PC-9 (cell line): ENCODE measurements around the gene RNF212. TPM values are rescaled to one million over a fixed set of nuclear protein-coding genes. Genes with fewer than 3 reads are reported as not detected.

Source experiments
- BruUV-seq: library from RNA; stranded (reverse); fragments of 400-500 nt; replicated peaks from 2 replicates; lab custom pipeline; 2021; lab: Mats Ljungman, UMichigan
- CTCF ChIA-PET: fragments of 300-600 bp; sonication (Branson Sonifier 250); formaldehyde crosslinking; loops from one replicate; lab custom pipeline; 2022; ENCODE audit warnings: antibody characterized with exemption; lab: Charles Lee
- POLR2A ChIA-PET: fragments of 300-600 bp; sonication (Branson Sonifier 250); formaldehyde crosslinking; loops from one replicate; lab custom pipeline; 2022; ENCODE audit warnings: antibody characterized with exemption; ENCODE audit not compliant: unreplicated experiment; lab: Charles Lee
- DNase-seq, 2 experiments: peaks; one replicate each; pipeline versions ENCODE4 v3.0.0 to v3.0.0-alpha.2; 2015 to 2022; ENCODE audit warnings: mixed read lengths in 1 of 2
- H2AFZ ChIP-seq: fragments of 200-600 bp; sonication (generic); 2 replicates; pipeline ENCODE4 v1.8.1; 2017; ENCODE audit warnings: antibody characterized with exemption
- H3F3A ChIP-seq: fragments of 200-600 bp; sonication (generic); 2 replicates; pipeline ENCODE4 v1.8.1; 2017; ENCODE audit warnings: antibody characterized with exemption, mild to moderate bottlenecking, low read depth; ENCODE audit not compliant: insufficient read depth
- H3K27ac ChIP-seq: fragments of 200-600 bp; sonication (generic); 2 replicates; pipeline ENCODE4 v1.6.1; 2016; ENCODE audit warnings: mixed run types
- H3K27me3 ChIP-seq: fragments of 200-600 bp; sonication (generic); 2 replicates; pipeline ENCODE4 v1.6.1; 2016; ENCODE audit warnings: low read depth, mixed run types; ENCODE audit not compliant: insufficient read depth
- H3K36me3 ChIP-seq: fragments of 200-600 bp; sonication (generic); 2 replicates; pipeline ENCODE4 v1.6.1; 2016; ENCODE audit warnings: low read depth, mixed run types
- H3K4me1 ChIP-seq: fragments of 200-600 bp; sonication (generic); replicated peaks from 2 replicates; pipeline ENCODE4 v1.6.1; 2016; ENCODE audit warnings: mixed run types; ENCODE audit not compliant: insufficient read depth
- H3K4me2 ChIP-seq: fragments of 200-600 bp; sonication (generic); 2 replicates; pipeline ENCODE4 v1.6.1; 2017; ENCODE audit warnings: mixed run types
- H3K4me3 ChIP-seq: fragments of 200-600 bp; sonication (generic); 2 replicates; pipeline ENCODE4 v1.6.1; 2016; ENCODE audit warnings: mixed run types
- H3K79me2 ChIP-seq: fragments of 200-600 bp; sonication (generic); 2 replicates; pipeline ENCODE4 v1.6.1; 2017; ENCODE audit warnings: low read depth, mixed run types
- H3K9me2 ChIP-seq: fragments of 200-600 bp; sonication (generic); 2 replicates; pipeline ENCODE4 v1.8.1; 2017; ENCODE audit warnings: mild to moderate bottlenecking; ENCODE audit not compliant: insufficient read depth
- H3K9me3 ChIP-seq: fragments of 200-600 bp; sonication (generic); 2 replicates; pipeline ENCODE4 v1.8.1; 2016; ENCODE audit warnings: low read depth; ENCODE audit not compliant: insufficient read depth
- H4K20me1 ChIP-seq: fragments of 200-600 bp; sonication (generic); 2 replicates; pipeline ENCODE4 v1.8.1; 2017; ENCODE audit not compliant: insufficient read depth
- EZH2 ChIP-seq: fragments of 200-600 bp; sonication (generic); IDR thresholded peaks from 2 replicates; pipeline ENCODE4 v1.8.0; 2017; ENCODE audit warnings: antibody characterized with exemption, low read depth
- intact Hi-C: fragments of 100-400 bp; cut with micrococcal nuclease; formaldehyde crosslinking; loops from one replicate; pipeline ENCODE4 v1.10.0; 2022; ENCODE audit not compliant: unreplicated experiment
- total RNA-seq: library from RNA; stranded (reverse); gene quantifications from 2 replicates; pipeline ENCODE4 v1.2.3, GENCODE V29; 2021
- TF ChIP-seq, protein P1 (sequence below): fragments of 200-600 bp; sonication (generic); conservative IDR thresholded peaks from 2 replicates; pipeline ENCODE4 v1.6.1; 2017; ENCODE audit warnings: mixed run types, antibody characterized with exemption, mild to moderate bottlenecking, moderate library complexity

The RNF212 gene
- total RNA-seq, 1 experiment from 2014 or later, result 4.2 TPM

- Histone ChIP-seq H3K36me3 (no peaks in the 10 kb centered on the region), H3K27ac (no peak overlapping the region), H4K20me1 (no peaks in the 10 kb centered on the region), H2AFZ (no peak overlapping the region), H3K9me2 (no peaks in the 10 kb centered on the region), H3K79me2 (no peaks in the 10 kb centered on the region), H3K9me3 (no peaks in the 10 kb centered on the region; the same call in 1 of the 2 replicates), H3K4me2 (no peak overlapping the region), H3K27me3 (peaks cover 15% of the 10 kb centered on the region), H3K4me3 (no peak overlapping the region), H3F3A (peaks cover 7% of the 10 kb centered on the region; the same call in 1 of the 2 replicates), H3K4me1 (no peaks in the 10 kb centered on the region)
- intact Hi-C loops, result no loop called here
- ChIA-PET CTCF (no interaction called here), POLR2A (no interaction called here)
- DNase-seq, result no peak
- TF ChIP-seq, protein P1, sequence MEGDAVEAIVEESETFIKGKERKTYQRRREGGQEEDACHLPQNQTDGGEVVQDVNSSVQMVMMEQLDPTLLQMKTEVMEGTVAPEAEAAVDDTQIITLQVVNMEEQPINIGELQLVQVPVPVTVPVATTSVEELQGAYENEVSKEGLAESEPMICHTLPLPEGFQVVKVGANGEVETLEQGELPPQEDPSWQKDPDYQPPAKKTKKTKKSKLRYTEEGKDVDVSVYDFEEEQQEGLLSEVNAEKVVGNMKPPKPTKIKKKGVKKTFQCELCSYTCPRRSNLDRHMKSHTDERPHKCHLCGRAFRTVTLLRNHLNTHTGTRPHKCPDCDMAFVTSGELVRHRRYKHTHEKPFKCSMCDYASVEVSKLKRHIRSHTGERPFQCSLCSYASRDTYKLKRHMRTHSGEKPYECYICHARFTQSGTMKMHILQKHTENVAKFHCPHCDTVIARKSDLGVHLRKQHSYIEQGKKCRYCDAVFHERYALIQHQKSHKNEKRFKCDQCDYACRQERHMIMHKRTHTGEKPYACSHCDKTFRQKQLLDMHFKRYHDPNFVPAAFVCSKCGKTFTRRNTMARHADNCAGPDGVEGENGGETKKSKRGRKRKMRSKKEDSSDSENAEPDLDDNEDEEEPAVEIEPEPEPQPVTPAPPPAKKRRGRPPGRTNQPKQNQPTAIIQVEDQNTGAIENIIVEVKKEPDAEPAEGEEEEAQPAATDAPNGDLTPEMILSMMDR, result no peak
- TF ChIP-seq EZH2, result no peak
- no TSS peak for BruUV-seq
Measured at GRCh38 chr4:1105662-1106061, 7.7 kb downstream of the RNF212 start.

- Histone ChIP-seq H3F3A (peaks cover 4% of the 10 kb centered on the region; the same call in 1 of the 2 replicates), H3K4me3 (no peak overlapping the region), H2AFZ (no peak overlapping the region), H3K27ac (no peak overlapping the region), H3K36me3 (no peaks in the 10 kb centered on the region), H3K4me1 (no peaks in the 10 kb centered on the region), H3K9me3 (no peaks in the 10 kb centered on the region; the same call in 1 of the 2 replicates), H3K79me2 (no peaks in the 10 kb centered on the region), H4K20me1 (no peaks in the 10 kb centered on the region), H3K9me2 (no peaks in the 10 kb centered on the region), H3K4me2 (no peak overlapping the region), H3K27me3 (peaks cover 9% of the 10 kb centered on the region; the same call in 1 of the 2 replicates)
- CTCF ChIA-PET, result no interaction called here
- TF ChIP-seq, protein P1, result no peak
- no peak for TF ChIP-seq EZH2
- DNase-seq, result no peak
- POLR2A ChIA-PET, result no interaction called here
- no TSS peak for BruUV-seq
- intact Hi-C loops, result no loop called here
Measured at GRCh38 chr4:1105067-1105466, 8.3 kb downstream of the RNF212 start.

DNA sequence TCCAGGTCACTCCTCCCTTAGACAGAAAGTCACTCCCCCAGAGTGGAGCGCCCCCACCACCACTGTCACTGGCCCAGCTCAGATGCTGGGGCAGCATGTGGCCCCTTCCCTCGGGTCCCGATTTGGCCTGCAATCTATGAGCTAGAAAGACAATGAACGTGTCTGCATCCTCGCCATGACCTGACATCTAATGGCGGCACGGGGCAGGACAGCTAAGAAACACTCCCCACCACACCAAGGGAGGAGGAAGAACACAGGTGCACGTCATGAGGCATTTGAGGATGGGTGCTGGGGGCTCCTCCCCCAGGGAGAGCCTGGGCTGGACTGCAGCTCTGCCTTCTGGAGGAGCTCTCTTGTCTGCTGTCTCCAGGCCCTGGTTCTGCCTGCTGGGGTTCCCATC is 8.7 kb downstream of the RNF212 start:
- no TSS peak for BruUV-seq
- no peaks in the 10 kb centered on the region for H3K9me2 ChIP-seq

More for the DNA sequence above, 8.7 kb downstream of the RNF212 start:
- no peaks in the 10 kb centered on the region for H3K4me1 ChIP-seq
- no peaks in the 10 kb centered on the region for H3K36me3 ChIP-seq
- CTCF ChIA-PET, result no interaction called here
- TF ChIP-seq EZH2, result no peak
- TF ChIP-seq, protein P1, result no peak
- intact Hi-C loops, result no loop called here
- no peaks in the 10 kb centered on the region for H3F3A ChIP-seq
- peaks cover 4% of the 10 kb centered on the region; the same call in 1 of the 2 replicates for H3K27me3 ChIP-seq
- POLR2A ChIA-PET, result no interaction called here
- H3K4me2 ChIP-seq, result no peak overlapping the region
- H4K20me1 ChIP-seq, result no peaks in the 10 kb centered on the region
- H3K9me3 ChIP-seq, result no peaks in the 10 kb centered on the region; the same call in 1 of the 2 replicates
- no peak overlapping the region for H3K27ac ChIP-seq
- no peak for DNase-seq
- H3K4me3 ChIP-seq, result no peak overlapping the region
- no peak overlapping the region for H2AFZ ChIP-seq
- H3K79me2 ChIP-seq, result no peaks in the 10 kb centered on the region
